Measurements from ENCODE around the gene TMEM158. TPM values are rescaled to one million over a fixed set of nuclear protein-coding genes. Genes with fewer than 3 reads are reported as not detected.

TMEM158 gene
- total RNA-seq, 1 experiment from 2014 or later = 7.3 TPM

GRCh38 chr3:45216021-45216609 is 10.0 kb downstream of the TMEM158 start:
- intact Hi-C loops (cut with micrococcal nuclease; ENCODE audit: unreplicated experiment) = no loop called here
- CTCF ChIA-PET = no interaction called here

GRCh38 chr3:45215466-45215865 is 10.6 kb downstream of the TMEM158 start:
- POLR2A ChIA-PET = no interaction called here
- H3K4me3 ChIP-seq (ENCODE audit: low read depth in 2 of 2, low read length in 2 of 2) = no peak overlapping the region
- H3K9me3 ChIP-seq (ENCODE audit: control insufficient read depth, insufficient read depth, low read depth, low read length) = no peaks in the 10 kb centered on the region
- no peaks in the 10 kb centered on the region for H3K36me3 ChIP-seq (ENCODE audit: control insufficient read depth, insufficient read depth, low read length)
- in situ Hi-C loops (cut with HindIII; ENCODE audit: low pct_unique_long_range_greater_than_20kb, low sequenced_read_pairs) (no loop called here), intact Hi-C loops (cut with micrococcal nuclease; ENCODE audit: unreplicated experiment) (no loop called here)
- BruUV-seq (replicated peaks) = no TSS peak
- H3K4me1 ChIP-seq (ENCODE audit: control insufficient read depth, insufficient read depth, low read length) = peaks cover 4% of the 10 kb centered on the region; the same call in 1 of the 2 replicates
- H3K27ac ChIP-seq (ENCODE audit: low read length) = no peak overlapping the region
- ATAC-seq (no peak), DNase-seq (ENCODE audit: low read depth, low spot score) (no peak)
- no peaks in the 10 kb centered on the region for H3K27me3 ChIP-seq (ENCODE audit: control insufficient read depth, insufficient read depth, low read length)
- TF ChIP-seq CTCF (IDR thresholded peaks at IDR 0.05) (no peak), POLR2AphosphoS5 (IDR thresholded peaks at IDR 0.05; ENCODE audit: low read depth, low read length) (no peak), SIN3A (IDR thresholded peaks at IDR 0.05; ENCODE audit: borderline replicate concordance, insufficient read depth, low read depth, low read length) (no peak), REST (IDR thresholded peaks at IDR 0.05; ENCODE audit: insufficient read depth in 1 of 2, low read depth in 2 of 2, low read length in 1 of 2) (no peak), TCF7L2 (IDR thresholded peaks at IDR 0.05; ENCODE audit: low read depth, low read length) (no peak)
- CTCF ChIA-PET = no interaction called here

More at GRCh38 chr3:45216021-45216609, 10.0 kb downstream of the TMEM158 start:
- in situ Hi-C loops (cut with HindIII; ENCODE audit: low pct_unique_long_range_greater_than_20kb, low sequenced_read_pairs) = no loop called here
- POLR2A ChIA-PET = no interaction called here
- ATAC-seq (no peak), DNase-seq (ENCODE audit: low read depth, low spot score) (no peak)
- Histone ChIP-seq H3K27me3 (ENCODE audit: control insufficient read depth, insufficient read depth, low read length) (no peaks in the 10 kb centered on the region), H3K4me3 (ENCODE audit: low read depth in 2 of 2, low read length in 2 of 2) (no peak overlapping the region), H3K4me1 (ENCODE audit: control insufficient read depth, insufficient read depth, low read length) (0 out of 2 replicates have a peak, but pooled peaks cover 4% of the 10 kb centered on the region), H3K36me3 (ENCODE audit: control insufficient read depth, insufficient read depth, low read length) (no peaks in the 10 kb centered on the region), H3K27ac (ENCODE audit: low read length) (no peak overlapping the region), H3K9me3 (ENCODE audit: control insufficient read depth, insufficient read depth, low read depth, low read length) (no peaks in the 10 kb centered on the region)
- TF ChIP-seq SIN3A (IDR thresholded peaks at IDR 0.05; ENCODE audit: borderline replicate concordance, insufficient read depth, low read depth, low read length) (no peak), REST (IDR thresholded peaks at IDR 0.05; ENCODE audit: insufficient read depth in 1 of 2, low read depth in 2 of 2, low read length in 1 of 2) (no peak), CTCF (IDR thresholded peaks at IDR 0.05) (no peak), TCF7L2 (IDR thresholded peaks at IDR 0.05; ENCODE audit: low read depth, low read length) (no peak), POLR2AphosphoS5 (IDR thresholded peaks at IDR 0.05; ENCODE audit: low read depth, low read length) (no peak)
- no TSS peak for BruUV-seq (replicated peaks)

Measured in Panc1 (cell line).